H1 (cell line): ENCODE data around the gene PIK3R1.

Experiments used
- CTCF ChIP-seq, 3 experiments: IDR thresholded peaks; 1 replicate in 2 of 3; 2 replicates in 1 of 3; pipeline versions ENCODE4 v1.5.1 to v1.6.1; 2011; ENCODE audit warnings: low read length in 3 of 3, mild to moderate bottlenecking in 3 of 3, inconsistent platforms in 2 of 3, low read depth in 1 of 3, moderate library complexity in 1 of 3; ENCODE audit not compliant: insufficient read depth in 1 of 3; ENCODE audit errors: control extremely low read depth in 1 of 3
- KDM1A ChIP-seq: fragments of 200-600, 300-600 bp; sonication (generic); IDR thresholded peaks from 2 replicates; pipeline ENCODE4 v1.7.1; 2016; ENCODE audit warnings: mild to moderate bottlenecking, low read length, borderline replicate concordance
- NRF1 ChIP-seq: IDR thresholded peaks from 2 replicates; pipeline ENCODE4 v1.6.1; 2011; ENCODE audit warnings: mild to moderate bottlenecking, low read depth, low read length, improper control_type of control experiment
- RFX5 ChIP-seq: IDR thresholded peaks from 2 replicates; pipeline ENCODE4 v1.6.1; 2011; ENCODE audit warnings: low read depth, low read length, improper control_type of control experiment, borderline replicate concordance
- SIRT6 ChIP-seq: IDR thresholded peaks from one replicate; pipeline ENCODE4 v1.7.1; 2012; ENCODE audit warnings: low read length, inconsistent platforms

- TF ChIP-seq CTCF (IDR thresholded peaks at IDR 0.05; ENCODE audit: control extremely low read depth in 1 of 3, insufficient read depth in 1 of 3, low read depth in 1 of 3, low read length in 3 of 3) (no peak), NRF1 (no peak), KDM1A (no peak), RFX5 (no peak), SIRT6 (no peak)
These were observed 3.7 kb downstream of the PIK3R1 start for GRCh38 chr5:68219161-68219816.
